Fibroblast of lung (primary cell): Measurements from ENCODE around the gene HHAT. TPM values are rescaled to one million over a fixed set of nuclear protein-coding genes. Genes with fewer than 3 reads are reported as not detected.

ENCODE experiments used
- DNase-seq, 2 donors: peaks; one replicate each; pipeline versions ENCODE4 v3.0.0 to v3.0.0-alpha.2; 2010; ENCODE audit warnings: low read depth in 2 of 2
- H2AFZ ChIP-seq: 2 replicates; pipeline ENCODE4 v1.5.1; 2012; ENCODE audit warnings: low read length, control low read depth, inconsistent platforms
- H3K27ac ChIP-seq: 2 replicates; pipeline ENCODE4 v1.5.1; 2011; ENCODE audit warnings: low read length, control low read depth; ENCODE audit not compliant: insufficient read depth
- H3K27me3 ChIP-seq: 2 replicates; pipeline ENCODE4 v1.5.1; 2011; ENCODE audit warnings: mild to moderate bottlenecking, low read length; ENCODE audit not compliant: control insufficient read depth, insufficient read depth
- H3K36me3 ChIP-seq: 2 replicates; pipeline ENCODE4 v1.5.1; 2011; ENCODE audit warnings: low read length; ENCODE audit not compliant: control insufficient read depth, insufficient read depth
- H3K4me1 ChIP-seq: 2 replicates; pipeline ENCODE4 v1.5.1; 2011; ENCODE audit warnings: low read length; ENCODE audit not compliant: control insufficient read depth, insufficient read depth; ENCODE audit errors: extremely low read depth
- H3K4me2 ChIP-seq: 2 replicates; pipeline ENCODE4 v1.5.1; 2011; ENCODE audit warnings: low read length, control low read depth; ENCODE audit not compliant: insufficient read depth; ENCODE audit errors: extremely low read depth
- H3K4me3 ChIP-seq, 4 experiments: fragments of 200-600 bp in 1 of 4; sonication (generic) in 1 of 4; replicated peaks in 1 of 4; 2 replicates each; pipeline ENCODE4 v1.5.1; 2011 to 2016; ENCODE audit warnings: low read length in 4 of 4, low read depth in 3 of 4, mild to moderate bottlenecking in 3 of 4, control low read depth in 2 of 4, inconsistent platforms in 1 of 4, mixed read lengths in 1 of 4; ENCODE audit not compliant: insufficient read depth in 1 of 4; ENCODE audit errors: control extremely low read depth in 1 of 4
- H3K79me2 ChIP-seq: 2 replicates; pipeline ENCODE4 v1.5.1; 2012; ENCODE audit warnings: mild to moderate bottlenecking, low read length, inconsistent platforms; ENCODE audit not compliant: control insufficient read depth, insufficient read depth
- H3K9ac ChIP-seq: 2 replicates; pipeline ENCODE4 v1.5.1; 2011; ENCODE audit warnings: mild to moderate bottlenecking, low read length, control low read depth; ENCODE audit not compliant: insufficient read depth
- H3K9me3 ChIP-seq: 2 replicates; pipeline ENCODE4 v1.5.1; 2012; ENCODE audit warnings: low read depth, low read length; ENCODE audit not compliant: control insufficient read depth, insufficient read depth
- H4K20me1 ChIP-seq: 2 replicates; pipeline ENCODE4 v1.5.1; 2011; ENCODE audit warnings: low read length; ENCODE audit not compliant: control insufficient read depth, insufficient read depth; ENCODE audit errors: extremely low read depth
- EZH2 ChIP-seq: IDR thresholded peaks from 2 replicates; pipeline ENCODE4 v1.5.1; 2012; ENCODE audit warnings: low read length, control low read depth, mild to moderate bottlenecking; ENCODE audit errors: missing control alignments
- polyA plus RNA-seq, 2 donors: library from polyadenylated mRNA; depleted of rRNA in 1 of 2; stranded (reverse) in 1 of 2; unstranded in 1 of 2; fragments of >200 nt; gene quantifications; 2 replicates each; pipeline ENCODE4 v1.2.1, GENCODE V29; 2011 to 2012; ENCODE audit warnings: missing spikeins in 1 of 2
- total RNA-seq: library from RNA; depleted of rRNA; stranded (reverse); fragments of >200 nt; gene quantifications from 2 replicates; pipeline ENCODE4 v1.2.1, GENCODE V29; 2014
- TF ChIP-seq, protein P1 (sequence below), 2 donors: IDR thresholded peaks in 1 of 2; conservative IDR thresholded peaks in 1 of 2; 1 replicate in 1 of 2; 2 replicates in 1 of 2; pipeline ENCODE4 v1.5.1; 2011 to 2012; ENCODE audit warnings: low read length in 2 of 2, control low read depth in 1 of 2, inconsistent platforms in 1 of 2, low read depth in 1 of 2, mild to moderate bottlenecking in 1 of 2

The HHAT gene
- total and polyA plus RNA-seq, 2 donors (not counting 1 experiment from before 2014, with no cell fraction given): 3.6 to 4.8 TPM

DNA sequence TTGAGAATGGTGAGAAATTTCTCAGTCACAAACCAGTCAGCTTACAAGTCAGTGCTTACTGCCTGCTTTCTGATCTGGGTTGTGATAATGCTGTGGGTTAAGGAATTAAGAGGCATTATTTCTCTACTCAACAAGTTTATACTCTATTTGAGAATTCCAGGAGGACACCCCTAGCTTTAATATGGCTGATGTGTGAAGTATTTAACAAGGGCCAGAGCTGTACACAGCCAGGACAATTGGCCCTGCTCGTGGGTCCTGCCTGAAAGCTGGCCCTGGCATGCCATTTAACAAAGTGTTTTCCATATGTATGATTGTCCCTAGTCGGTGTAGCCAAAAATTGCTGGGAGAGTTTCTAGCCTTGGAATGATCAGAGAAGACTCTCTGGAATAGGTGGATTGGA lies 43.2 kb downstream of the HHAT start:
- TF ChIP-seq, protein P1, sequence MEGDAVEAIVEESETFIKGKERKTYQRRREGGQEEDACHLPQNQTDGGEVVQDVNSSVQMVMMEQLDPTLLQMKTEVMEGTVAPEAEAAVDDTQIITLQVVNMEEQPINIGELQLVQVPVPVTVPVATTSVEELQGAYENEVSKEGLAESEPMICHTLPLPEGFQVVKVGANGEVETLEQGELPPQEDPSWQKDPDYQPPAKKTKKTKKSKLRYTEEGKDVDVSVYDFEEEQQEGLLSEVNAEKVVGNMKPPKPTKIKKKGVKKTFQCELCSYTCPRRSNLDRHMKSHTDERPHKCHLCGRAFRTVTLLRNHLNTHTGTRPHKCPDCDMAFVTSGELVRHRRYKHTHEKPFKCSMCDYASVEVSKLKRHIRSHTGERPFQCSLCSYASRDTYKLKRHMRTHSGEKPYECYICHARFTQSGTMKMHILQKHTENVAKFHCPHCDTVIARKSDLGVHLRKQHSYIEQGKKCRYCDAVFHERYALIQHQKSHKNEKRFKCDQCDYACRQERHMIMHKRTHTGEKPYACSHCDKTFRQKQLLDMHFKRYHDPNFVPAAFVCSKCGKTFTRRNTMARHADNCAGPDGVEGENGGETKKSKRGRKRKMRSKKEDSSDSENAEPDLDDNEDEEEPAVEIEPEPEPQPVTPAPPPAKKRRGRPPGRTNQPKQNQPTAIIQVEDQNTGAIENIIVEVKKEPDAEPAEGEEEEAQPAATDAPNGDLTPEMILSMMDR (conservative IDR thresholded peaks at IDR 0.05 in 1 of 2, IDR thresholded peaks at IDR 0.05 in 1 of 2; ENCODE audit: low read depth in 1 of 2, low read length in 2 of 2): no peak
- TF ChIP-seq EZH2: no peak
- H3K27me3 ChIP-seq: no peaks in the 10 kb centered on the region
- no peak overlapping the region for H3K4me3 ChIP-seq
- no peaks in the 10 kb centered on the region for H3K79me2 ChIP-seq
- no peak overlapping the region for H3K4me2 ChIP-seq
- H2AFZ ChIP-seq: no peak overlapping the region
- H3K27ac ChIP-seq: no peak overlapping the region
- no peak for DNase-seq
- no peaks in the 10 kb centered on the region for H3K9me3 ChIP-seq
- no peak overlapping the region for H3K9ac ChIP-seq
- peaks cover 6% of the 10 kb centered on the region for H3K4me1 ChIP-seq
- no peaks in the 10 kb centered on the region for H3K36me3 ChIP-seq
- no peaks in the 10 kb centered on the region for H4K20me1 ChIP-seq

DNA sequence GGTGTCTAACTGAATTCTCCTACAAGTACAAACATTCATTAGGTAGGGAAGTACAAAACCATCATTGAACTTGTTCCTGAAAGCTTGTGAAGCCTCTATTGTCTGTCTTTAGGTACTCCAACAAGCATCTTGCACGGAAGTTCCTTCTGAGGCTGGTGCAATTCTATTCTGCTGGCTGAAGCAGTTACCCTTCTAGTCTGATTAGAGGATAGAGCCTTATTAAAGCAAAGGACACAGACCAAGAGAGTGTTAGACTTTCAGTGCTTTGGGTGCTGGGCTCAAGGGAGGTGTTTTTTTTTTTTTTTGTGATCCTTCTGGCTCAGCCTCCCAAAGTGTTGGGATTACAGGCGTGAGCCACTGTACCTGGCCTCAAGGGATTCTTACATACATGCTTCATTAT lies 43.8 kb downstream of the HHAT start:
- Histone ChIP-seq H3K9ac (no peak overlapping the region), H3K36me3 (no peaks in the 10 kb centered on the region), H3K4me1 (peaks cover 8% of the 10 kb centered on the region), H3K9me3 (no peaks in the 10 kb centered on the region), H3K4me3 (no peak overlapping the region), H3K4me2 (no peak overlapping the region), H2AFZ (no peak overlapping the region), H4K20me1 (no peaks in the 10 kb centered on the region), H3K79me2 (no peaks in the 10 kb centered on the region), H3K27ac (no peak overlapping the region), H3K27me3 (no peaks in the 10 kb centered on the region)
- no peak for TF ChIP-seq EZH2
- TF ChIP-seq, protein P1 (conservative IDR thresholded peaks at IDR 0.05 in 1 of 2, IDR thresholded peaks at IDR 0.05 in 1 of 2; ENCODE audit: low read depth in 1 of 2, low read length in 2 of 2): no peak
- no peak for DNase-seq

DNA sequence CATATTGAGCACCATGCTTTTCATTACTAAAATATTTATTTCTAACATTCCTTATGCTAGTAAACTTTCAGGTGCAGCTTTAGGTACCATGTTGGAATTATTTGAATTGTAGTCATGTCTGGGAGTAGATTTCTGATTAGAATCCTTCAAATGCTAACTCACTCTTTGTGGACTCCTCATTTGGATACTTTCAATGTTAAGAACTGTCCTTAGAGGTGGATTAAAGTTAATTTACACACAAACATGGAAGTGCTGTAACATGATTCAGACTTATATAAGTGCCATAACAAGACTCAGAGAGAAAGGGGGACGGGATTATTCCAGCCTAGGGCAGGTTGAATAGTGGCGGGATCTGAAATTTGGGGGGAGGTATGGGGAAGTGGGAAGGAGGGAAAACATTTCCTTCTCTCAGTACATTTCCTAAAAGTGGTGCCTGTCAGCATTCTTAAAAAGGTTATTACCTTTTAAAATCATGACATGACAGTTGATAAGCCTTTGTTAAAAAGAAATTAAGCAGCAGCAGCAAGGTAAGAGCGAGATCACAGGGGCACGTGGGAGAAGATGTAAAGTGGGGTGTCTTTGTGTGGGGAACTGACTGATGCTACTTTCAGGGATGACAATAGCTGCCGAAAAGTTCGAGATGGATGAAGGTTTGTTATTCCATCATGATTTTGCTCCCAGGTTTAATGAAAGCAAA lies 44.4 kb downstream of the HHAT start:
- TF ChIP-seq EZH2: no peak
- TF ChIP-seq, protein P1 (conservative IDR thresholded peaks at IDR 0.05 in 1 of 2, IDR thresholded peaks at IDR 0.05 in 1 of 2; ENCODE audit: low read depth in 1 of 2, low read length in 2 of 2): no peak
- no peak overlapping the region for H2AFZ ChIP-seq
- H3K36me3 ChIP-seq: no peaks in the 10 kb centered on the region
- no peak overlapping the region for H3K9ac ChIP-seq
- H3K4me1 ChIP-seq: peaks cover 11% of the 10 kb centered on the region
- H3K79me2 ChIP-seq: no peaks in the 10 kb centered on the region
- H3K4me2 ChIP-seq: no peak overlapping the region
- no peak for DNase-seq
- no peaks in the 10 kb centered on the region for H3K27me3 ChIP-seq
- H4K20me1 ChIP-seq: no peaks in the 10 kb centered on the region
- H3K9me3 ChIP-seq: no peaks in the 10 kb centered on the region
- no peak overlapping the region for H3K4me3 ChIP-seq
- H3K27ac ChIP-seq: no peak overlapping the region
